Measurements from ENCODE around the gene DNALI1.
"Not testable (repeated sequence)": the region's sequence is repeated elsewhere in the genome, so short reads cannot be mapped to it uniquely, and the experiment has no call there.

The DNALI1 gene

DNA sequence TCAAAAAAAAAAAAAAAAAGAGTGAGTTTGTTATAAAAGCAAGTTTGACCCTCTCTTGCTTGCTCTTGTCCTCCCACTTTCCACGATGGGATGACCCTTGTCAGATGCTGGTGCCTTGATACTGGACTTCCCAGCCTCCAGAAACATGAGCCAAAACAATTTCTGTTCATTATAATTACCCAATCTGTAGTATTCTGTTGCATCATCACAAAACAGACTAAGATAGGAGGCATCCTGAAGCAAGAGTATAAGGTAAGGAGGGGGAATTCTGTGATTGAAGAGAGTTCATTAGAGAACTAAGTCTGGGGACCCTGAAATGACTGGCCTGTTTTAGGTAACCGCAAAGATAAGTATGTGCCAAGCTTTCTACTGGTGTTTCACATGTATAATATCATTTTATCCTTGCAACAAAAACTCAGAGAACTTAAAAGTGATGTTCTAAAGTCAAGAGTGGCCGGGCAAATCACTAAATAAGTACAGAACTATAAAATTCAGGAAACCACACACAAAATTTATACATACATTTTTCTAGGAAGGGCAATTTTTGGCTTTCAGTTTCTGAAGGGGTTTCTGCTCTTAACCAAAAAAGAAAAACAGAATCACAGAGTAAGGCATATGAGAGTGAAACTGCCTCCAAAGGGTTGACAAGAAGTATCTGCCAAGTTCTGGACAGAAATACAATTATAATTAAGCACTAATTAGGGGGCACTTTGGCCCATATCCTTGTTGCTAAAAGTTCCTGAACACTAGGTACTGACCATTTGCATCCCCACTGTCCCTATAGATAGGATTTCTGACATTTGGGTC lies 14.0 kb downstream of the DNALI1 start:
- TF ChIP-seq, protein P1, sequence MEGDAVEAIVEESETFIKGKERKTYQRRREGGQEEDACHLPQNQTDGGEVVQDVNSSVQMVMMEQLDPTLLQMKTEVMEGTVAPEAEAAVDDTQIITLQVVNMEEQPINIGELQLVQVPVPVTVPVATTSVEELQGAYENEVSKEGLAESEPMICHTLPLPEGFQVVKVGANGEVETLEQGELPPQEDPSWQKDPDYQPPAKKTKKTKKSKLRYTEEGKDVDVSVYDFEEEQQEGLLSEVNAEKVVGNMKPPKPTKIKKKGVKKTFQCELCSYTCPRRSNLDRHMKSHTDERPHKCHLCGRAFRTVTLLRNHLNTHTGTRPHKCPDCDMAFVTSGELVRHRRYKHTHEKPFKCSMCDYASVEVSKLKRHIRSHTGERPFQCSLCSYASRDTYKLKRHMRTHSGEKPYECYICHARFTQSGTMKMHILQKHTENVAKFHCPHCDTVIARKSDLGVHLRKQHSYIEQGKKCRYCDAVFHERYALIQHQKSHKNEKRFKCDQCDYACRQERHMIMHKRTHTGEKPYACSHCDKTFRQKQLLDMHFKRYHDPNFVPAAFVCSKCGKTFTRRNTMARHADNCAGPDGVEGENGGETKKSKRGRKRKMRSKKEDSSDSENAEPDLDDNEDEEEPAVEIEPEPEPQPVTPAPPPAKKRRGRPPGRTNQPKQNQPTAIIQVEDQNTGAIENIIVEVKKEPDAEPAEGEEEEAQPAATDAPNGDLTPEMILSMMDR (IDR thresholded peaks at IDR 0.05; ENCODE audit: low read depth, low read length) = no peak
- Histone ChIP-seq H3K9me3 (ENCODE audit: severe bottlenecking) (no peaks in the 10 kb centered on the region), H3K27ac (no peak overlapping the region), H3K27me3 (ENCODE audit: insufficient read depth, low read depth, severe bottlenecking) (no peaks in the 10 kb centered on the region), H3K4me3 (ENCODE audit: low read depth, low read length) (no peak overlapping the region), H3K36me3 (peaks cover 90% of the 10 kb centered on the region)
- DNase-seq = no peak

DNA sequence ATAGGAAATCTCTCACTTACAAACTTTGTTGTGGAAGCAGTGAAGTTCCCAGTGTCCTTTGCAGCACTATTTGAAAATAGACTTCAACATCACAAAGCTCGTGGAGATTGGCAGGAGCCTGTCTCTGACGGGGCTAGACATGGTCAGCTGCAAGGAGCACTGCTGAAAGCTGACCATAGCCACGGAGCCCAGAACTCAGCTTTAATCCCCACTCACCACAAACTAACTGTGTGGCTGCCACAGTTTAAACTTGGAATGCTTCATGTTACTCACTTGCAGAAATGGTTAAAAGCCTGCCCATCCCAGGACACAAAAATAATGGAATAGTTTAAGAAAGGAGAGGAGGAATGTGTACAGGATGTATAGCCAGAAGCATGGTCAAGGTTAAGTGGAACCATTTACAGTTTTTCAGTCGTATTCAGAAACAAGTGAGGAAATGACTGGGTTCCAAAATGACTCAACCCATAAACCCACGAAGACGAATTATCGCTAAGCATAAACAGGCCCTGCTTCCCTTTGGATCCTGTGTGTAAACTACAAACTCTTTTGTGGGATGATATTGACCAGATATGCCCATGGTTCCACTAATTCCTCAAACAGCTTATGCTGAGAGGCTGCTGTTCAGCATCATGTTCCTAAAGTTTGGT lies 18.2 kb downstream of the DNALI1 start:
- H3K9me3 ChIP-seq (ENCODE audit: severe bottlenecking) = no peaks in the 10 kb centered on the region
- H3K27me3 ChIP-seq (ENCODE audit: insufficient read depth, low read depth, severe bottlenecking) = no peaks in the 10 kb centered on the region
- TF ChIP-seq, protein P1 (IDR thresholded peaks at IDR 0.05; ENCODE audit: low read depth, low read length) = no peak
- no peak overlapping the region for H3K27ac ChIP-seq
- peaks cover 82% of the 10 kb centered on the region for H3K36me3 ChIP-seq
- H3K4me3 ChIP-seq (ENCODE audit: low read depth, low read length) = no peak overlapping the region
- no peak for DNase-seq

DNA sequence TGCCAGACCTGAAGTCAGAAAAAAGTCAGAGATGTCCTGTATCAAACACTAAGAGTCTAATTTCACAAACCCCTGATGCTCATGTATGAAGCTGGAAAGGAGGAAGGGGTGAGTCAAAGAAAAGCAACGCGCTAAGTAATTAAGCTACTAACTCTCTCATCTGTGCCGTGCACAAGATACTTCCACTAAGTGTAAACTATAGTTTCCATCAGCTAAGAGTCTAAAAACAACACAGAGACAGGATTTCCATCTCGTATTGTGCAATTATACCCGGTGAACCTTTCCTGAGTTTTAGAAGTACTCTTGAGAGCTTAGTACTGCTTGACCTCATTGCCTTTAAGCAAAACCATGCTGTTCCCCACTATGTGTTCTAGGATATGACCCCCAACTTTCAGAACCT lies 19.0 kb downstream of the DNALI1 start:
- Histone ChIP-seq H3K36me3 (peaks cover 81% of the 10 kb centered on the region), H3K4me3 (ENCODE audit: low read depth, low read length) (no peak overlapping the region), H3K9me3 (ENCODE audit: severe bottlenecking) (no peaks in the 10 kb centered on the region), H3K27me3 (ENCODE audit: insufficient read depth, low read depth, severe bottlenecking) (no peaks in the 10 kb centered on the region), H3K27ac (no peak overlapping the region)
- no peak for DNase-seq
- TF ChIP-seq, protein P1 (IDR thresholded peaks at IDR 0.05; ENCODE audit: low read depth, low read length) = no peak

DNA sequence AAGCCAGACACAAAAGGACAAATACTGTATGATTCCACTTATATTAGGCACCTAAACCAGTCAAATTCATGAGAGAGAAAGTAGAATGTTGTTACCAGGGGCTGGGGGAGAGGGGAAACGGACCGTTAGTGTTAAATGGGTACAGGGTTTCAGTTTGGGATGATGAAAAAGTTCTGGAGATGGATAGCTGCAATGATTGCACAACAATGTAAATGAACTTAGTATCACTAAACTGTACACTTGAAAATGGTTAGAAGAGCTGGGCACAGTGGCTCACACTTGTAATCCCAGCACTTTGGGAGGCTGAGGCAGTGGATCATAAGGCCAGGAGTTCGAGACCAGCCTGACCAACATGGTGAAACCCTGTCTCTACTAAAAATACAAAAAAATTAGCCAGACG lies 27.8 kb downstream of the DNALI1 start:
- H3K27me3 ChIP-seq (ENCODE audit: insufficient read depth, low read depth, severe bottlenecking); H3K9me3 ChIP-seq (ENCODE audit: severe bottlenecking); DNase-seq; H3K4me3 ChIP-seq (ENCODE audit: low read depth, low read length); H3K27ac ChIP-seq: not testable (repeated sequence)
- peaks cover 84% of the 10 kb centered on the region for H3K36me3 ChIP-seq

DNA sequence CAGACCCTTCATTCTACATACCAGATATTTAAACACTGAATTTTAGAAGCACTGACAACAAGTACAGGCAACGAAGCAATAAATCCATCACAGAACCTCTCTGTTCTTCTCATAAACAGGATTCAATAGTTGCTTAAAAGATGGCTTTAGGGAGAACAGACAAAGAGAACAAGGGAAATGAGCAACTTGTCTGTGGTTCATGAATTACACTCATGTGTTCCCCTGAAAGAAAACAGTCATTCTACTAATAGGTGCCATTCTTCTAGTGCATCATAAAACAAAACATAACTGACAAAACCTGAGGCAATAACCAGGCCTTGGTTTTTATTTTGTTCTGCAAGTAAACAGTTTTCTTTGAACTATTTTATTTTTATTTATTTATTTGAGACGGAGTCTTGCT lies 32.2 kb downstream of the DNALI1 start:
- Histone ChIP-seq H3K9me3 (ENCODE audit: severe bottlenecking) (no peaks in the 10 kb centered on the region), H3K36me3 (peaks cover 90% of the 10 kb centered on the region), H3K4me3 (ENCODE audit: low read depth, low read length) (no peak overlapping the region), H3K27ac (no peak overlapping the region), H3K27me3 (ENCODE audit: insufficient read depth, low read depth, severe bottlenecking) (no peaks in the 10 kb centered on the region)
- no peak for DNase-seq
- TF ChIP-seq, protein P1 (IDR thresholded peaks at IDR 0.05; ENCODE audit: low read depth, low read length) = no peak

DNA sequence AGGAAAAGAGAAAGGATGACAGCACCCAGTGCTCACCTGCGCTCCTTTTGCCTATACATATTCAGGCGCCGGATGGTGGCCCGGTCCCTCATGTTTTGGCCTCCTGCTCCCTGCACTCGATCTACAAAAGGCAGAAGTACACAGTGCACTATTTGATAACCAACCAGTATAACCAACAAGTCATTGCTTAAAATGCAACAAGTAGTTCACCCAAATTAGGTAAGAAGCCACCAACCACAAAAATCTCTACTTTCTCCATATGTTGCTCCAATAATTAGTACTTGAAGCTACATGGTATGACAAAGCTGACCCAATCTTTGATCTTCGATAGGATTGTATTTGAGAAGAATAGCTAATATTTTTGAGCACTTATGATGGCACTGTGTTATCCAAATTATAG lies 37.0 kb downstream of the DNALI1 start:
- Histone ChIP-seq H3K4me3 (ENCODE audit: low read depth, low read length) (no peak overlapping the region), H3K27ac (no peak overlapping the region), H3K9me3 (ENCODE audit: severe bottlenecking) (no peaks in the 10 kb centered on the region), H3K36me3 (peaks cover 54% of the 10 kb centered on the region), H3K27me3 (ENCODE audit: insufficient read depth, low read depth, severe bottlenecking) (no peaks in the 10 kb centered on the region)
- DNase-seq = no peak
- TF ChIP-seq, protein P1 (IDR thresholded peaks at IDR 0.05; ENCODE audit: low read depth, low read length) = no peak
